HG02840 (cell line): ENCODE data around the gene BPIFB1.

Experiments used
- ATAC-seq: cut with Tn5 transposase; IDR thresholded peaks from one replicate; pipeline ENCODE4 v1.9.1; 2021; ENCODE audit warnings: mild to moderate bottlenecking, moderate library complexity, moderate number of reproducible peaks; ENCODE audit not compliant: unreplicated experiment, low FRiP score

The BPIFB1 gene, protein sequence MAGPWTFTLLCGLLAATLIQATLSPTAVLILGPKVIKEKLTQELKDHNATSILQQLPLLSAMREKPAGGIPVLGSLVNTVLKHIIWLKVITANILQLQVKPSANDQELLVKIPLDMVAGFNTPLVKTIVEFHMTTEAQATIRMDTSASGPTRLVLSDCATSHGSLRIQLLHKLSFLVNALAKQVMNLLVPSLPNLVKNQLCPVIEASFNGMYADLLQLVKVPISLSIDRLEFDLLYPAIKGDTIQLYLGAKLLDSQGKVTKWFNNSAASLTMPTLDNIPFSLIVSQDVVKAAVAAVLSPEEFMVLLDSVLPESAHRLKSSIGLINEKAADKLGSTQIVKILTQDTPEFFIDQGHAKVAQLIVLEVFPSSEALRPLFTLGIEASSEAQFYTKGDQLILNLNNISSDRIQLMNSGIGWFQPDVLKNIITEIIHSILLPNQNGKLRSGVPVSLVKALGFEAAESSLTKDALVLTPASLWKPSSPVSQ

DNA sequence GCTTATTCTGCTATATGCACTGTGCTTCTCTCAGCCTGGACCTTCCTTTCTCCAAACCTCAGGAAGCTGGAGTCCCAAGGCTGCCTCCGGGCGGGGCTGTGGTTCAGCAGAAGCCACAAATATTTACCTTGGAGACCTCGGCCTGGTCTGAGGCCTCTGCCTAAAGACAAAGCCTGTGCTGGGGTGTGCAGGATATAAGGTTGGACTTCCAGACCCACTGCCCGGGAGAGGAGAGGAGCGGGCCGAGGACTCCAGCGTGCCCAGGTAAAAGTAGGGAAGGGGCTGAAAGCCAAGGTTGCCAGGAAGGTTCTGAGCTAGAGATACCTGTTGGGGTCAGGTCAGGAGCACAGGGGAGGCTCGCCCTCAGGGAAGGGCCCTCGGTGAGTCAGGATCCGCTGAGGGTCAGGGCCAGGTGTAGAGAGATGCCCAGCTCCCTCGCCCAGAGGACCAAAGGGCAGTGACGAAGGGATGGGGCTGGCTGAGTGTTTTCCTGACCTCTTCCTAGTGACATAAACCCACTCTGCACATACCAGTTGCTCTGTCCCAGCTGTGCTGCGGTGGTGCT, at the start of gene BPIFB1:
BPIFB1 (plus strand) TSS at position 224 of the 565 bp plus-strand sequence. CDS start 2,860 bp downstream, outside the sequence.
- ATAC-seq = no peak

DNA sequence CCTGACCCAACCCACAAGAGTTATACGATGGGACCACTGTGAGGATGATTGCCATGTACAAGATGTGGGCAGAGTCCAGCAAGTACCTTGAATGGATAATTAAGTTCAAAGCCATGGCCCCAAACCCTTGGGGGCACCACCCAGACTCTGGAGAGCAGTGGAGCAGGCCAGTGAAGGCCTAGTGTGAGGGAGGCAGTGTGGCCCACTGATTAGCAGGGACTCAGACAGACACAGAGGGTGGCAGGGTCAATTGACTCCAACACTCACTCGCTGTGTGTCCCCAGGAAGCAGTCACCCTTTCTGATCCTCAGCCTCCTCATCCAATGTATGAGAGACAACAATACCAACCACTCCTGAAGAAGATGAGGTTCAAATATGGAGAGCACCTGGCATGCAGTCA, 49.0 kb upstream of the BPIFB1 start:
- ATAC-seq = no peak

DNA sequence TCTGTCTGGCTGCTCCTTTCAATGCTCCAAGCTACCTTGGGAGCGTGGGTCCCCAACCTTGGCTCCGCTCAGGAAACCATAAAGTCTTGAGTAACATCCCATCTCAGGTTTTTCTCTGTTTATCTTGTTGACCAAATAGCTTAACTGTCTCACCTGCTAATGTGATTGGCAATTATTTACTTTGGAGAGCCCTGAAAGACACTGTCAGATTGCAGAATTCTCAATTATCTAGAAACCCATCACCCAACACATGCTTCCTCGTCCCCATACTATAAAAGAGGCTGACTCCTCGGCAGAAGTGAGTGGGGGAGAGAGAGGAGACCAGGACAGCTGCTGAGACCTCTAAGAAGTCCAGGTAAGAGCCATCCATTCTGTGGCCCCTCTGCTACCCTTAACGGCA, 47.3 kb upstream of the BPIFB1 start, which contains the start of gene BPIFA1:
BPIFA1 (plus strand) TSS at position 301 of the 400 bp plus-strand sequence. CDS start 1,716 bp downstream, outside the sequence.
- ATAC-seq = no peak

DNA sequence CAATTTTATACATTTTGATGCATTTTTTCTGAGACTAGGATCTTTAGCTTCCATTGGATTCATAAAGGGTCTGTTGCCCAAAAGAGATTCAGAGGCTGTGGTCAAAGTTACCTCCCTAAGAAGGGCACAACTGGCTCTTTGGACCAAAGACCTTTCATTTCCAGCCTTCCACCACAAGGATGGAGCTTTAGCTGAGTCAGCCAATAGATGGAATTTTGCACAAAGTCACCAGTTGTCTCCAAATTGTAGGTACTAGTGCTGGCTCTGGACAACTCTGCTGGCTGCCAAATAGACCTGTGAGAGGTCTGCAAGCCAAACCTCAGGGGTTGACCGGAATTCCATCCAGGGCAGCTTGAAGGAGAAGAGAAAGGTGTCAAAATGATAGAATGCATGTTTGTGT, 46.7 kb upstream of the BPIFB1 start:
- no peak for ATAC-seq

DNA sequence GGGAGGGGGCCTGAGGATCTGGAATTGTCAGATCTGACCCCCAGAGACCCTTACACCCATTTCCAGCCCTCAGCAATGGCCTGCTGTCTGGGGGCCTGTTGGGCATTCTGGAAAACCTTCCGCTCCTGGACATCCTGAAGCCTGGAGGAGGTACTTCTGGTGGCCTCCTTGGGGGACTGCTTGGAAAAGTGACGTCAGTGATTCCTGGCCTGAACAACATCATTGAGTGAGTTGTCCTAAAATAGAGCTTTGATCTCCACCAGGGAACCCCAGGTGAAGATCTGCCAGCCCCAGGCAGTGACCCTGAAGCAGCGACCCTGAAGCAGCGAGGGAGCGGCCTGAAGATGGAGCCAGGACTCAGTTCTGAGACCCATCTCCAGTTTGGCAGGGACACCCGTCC, 45.0 kb upstream of the BPIFB1 start:
- ATAC-seq = no peak

DNA sequence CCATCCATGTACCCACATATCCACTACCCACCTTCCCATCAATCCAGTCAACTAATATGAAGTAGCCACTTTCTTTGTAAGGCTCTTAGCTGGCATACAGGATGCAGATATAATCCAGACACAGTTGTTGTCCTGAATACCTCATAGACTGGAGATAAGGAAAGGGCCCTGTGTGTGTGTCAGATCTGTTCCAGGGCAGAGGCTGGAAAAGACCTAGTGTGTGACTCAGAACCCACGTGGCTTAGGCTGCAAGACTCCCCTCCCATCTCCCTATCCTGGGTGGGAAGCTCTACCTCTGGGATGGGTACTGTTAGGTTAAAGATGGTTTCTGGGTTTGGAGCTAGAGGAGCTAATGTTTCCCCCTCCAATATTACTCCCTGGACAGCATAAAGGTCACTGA, 43.6 kb upstream of the BPIFB1 start:
- ATAC-seq = no peak

DNA sequence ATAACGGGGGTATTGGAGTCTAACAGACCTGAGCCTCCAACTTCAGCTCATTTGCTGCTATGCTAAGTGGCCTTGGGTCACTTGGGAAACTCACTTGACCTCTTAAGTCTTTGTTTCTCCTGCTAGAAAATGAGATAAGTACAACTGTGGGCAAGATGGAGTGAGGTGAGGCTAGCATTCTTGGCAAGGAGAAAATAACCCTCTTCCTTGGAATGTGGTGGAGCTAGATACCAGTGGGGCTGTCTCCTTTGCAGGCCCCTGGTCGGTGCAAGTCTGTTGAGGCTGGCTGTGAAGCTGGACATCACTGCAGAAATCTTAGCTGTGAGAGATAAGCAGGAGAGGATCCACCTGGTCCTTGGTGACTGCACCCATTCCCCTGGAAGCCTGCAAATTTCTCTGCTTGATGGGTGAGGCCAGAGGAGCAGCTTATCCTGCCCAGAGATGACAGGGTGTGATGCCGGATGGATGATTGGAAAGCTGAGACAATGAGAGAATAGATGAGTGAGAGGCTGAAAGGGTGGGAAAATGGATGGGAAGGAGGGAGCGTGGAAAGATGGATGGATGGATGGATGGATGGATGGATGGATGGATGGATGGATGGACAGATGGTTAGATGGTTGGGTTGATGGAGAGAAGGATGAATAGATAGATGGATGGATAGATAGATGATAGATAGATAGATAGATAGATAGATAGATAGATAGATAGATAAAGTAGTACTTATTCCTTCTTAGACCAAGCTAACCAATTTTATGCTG, 42.9 kb upstream of the BPIFB1 start:
- no peak for ATAC-seq

DNA sequence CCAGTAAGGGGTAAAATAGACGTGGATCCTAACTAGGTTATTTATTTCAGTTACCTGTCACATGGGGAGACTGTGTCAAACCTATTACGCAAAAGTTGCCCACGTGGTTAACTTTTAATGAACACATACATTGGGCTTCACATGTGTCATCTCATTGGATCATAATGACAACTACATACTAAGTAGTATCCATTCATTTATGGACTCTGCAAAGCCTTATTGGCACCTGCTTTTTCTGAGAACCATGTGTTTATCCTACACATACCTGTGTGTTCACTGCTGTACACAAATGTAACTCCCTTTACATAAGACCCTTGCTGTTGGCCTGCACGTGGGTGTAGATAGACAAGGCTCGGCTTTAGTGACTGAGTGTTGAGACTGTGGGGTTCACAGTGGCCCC, 42.1 kb upstream of the BPIFB1 start:
- ATAC-seq = no peak

DNA sequence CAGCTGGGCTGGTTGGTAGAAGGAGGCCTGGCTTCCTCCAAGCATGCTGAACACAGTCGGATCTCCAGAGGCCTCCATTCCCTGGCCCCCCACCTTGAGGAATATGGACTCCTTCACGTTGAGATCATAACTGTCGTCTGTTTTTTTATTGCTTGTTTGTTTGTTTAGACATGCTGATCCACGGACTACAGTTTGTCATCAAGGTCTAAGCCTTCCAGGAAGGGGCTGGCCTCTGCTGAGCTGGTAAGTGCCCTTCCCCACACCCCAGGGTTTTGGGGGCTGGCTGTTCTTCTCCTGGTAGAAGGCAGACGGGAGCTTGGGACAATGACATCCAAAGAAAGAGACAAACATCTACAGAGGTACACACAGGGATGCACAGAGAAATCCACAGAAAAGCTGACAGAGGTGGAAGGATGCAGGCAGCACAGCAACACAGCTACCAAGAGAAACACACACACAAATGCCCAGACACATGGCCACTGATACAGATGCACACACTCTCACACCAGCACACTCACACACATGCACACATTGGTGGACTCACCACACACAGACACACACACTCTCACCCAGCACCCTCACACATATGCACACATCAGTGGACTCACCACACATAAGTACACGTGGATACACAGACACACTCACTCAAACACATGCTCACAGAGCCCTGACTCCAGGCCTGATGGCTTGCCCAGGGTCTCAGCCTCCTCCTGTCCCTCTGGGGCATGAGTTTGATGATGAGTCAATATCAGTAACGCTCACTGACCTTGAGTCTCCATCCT, 40.5 kb upstream of the BPIFB1 start:
- ATAC-seq = no peak

DNA sequence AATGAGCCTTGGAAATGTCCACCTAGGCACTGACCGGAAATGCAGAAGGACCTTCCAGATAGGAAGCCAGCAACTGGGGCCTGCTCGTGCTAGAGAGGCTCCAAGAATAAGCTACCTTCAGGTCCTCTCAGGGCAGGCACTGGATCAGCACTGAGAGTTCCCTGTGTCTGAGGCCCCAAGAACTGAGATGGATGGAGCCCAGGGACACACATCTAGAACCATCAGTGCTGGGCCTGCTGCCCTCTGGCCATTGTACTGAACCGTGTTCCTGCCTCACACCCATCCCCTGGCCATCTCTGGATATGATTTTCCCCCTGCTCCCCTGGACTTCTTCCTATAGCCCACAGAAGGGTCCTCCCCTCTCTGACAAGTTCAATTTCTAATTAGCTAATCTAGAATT, 36.9 kb upstream of the BPIFB1 start:
- ATAC-seq = no peak

DNA sequence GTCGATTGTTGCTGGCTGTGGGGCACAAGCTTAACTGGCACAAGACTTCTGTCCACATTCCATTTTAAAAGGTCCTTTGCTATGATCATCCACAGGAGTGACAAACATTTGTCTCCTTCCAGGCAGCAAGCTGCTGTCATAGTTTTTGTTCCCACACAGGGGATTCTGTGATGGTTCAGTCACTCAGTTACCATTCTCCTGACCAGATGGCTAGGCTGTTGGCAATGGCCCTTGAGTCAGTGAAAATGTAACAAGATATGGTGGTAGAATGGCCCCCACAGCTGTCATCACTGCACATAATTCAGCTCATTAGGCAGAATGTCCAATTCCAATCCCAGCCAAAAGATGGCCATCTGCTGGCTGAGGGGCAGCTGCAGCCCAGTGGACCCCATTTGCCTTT, 33.6 kb upstream of the BPIFB1 start:
- ATAC-seq = no peak

DNA sequence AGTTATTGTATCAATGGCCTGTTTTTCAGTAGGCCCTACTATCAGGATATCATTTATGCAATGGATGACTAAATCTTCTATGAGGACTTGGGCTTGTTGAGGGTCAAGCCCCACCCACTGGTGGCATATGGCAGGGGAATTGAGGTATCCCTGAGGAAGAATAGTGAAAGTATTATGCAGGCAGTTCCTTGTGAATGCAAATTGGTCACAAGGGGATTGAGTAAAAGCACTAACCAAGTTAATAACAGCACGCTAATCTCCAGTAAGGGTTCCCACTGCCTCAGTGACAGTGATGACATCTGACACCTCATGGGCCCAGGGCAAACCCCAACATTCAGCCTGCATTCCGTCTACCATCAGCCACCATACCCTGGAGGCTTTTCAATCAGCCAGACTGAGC, 32.3 kb upstream of the BPIFB1 start:
- no peak for ATAC-seq

DNA sequence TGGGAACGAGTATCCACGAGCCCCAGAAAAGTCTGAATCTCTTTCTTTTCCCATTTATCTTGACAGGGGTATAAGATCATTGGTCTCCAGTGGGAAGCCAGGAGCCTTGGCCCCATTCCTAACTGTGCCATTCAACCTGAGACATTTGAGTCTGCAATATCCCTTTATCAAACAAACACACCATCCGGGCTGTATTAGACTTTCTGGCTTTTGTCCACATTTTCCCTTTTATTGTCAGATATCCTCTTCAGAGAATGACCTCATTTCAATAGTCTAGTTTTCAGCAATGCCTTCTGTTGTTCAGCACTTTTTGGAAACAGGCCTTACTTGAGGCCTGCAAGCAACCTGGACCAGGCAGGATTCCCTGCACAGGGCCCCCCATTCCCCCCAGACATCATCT, 31.5 kb upstream of the BPIFB1 start:
- ATAC-seq = no peak

DNA sequence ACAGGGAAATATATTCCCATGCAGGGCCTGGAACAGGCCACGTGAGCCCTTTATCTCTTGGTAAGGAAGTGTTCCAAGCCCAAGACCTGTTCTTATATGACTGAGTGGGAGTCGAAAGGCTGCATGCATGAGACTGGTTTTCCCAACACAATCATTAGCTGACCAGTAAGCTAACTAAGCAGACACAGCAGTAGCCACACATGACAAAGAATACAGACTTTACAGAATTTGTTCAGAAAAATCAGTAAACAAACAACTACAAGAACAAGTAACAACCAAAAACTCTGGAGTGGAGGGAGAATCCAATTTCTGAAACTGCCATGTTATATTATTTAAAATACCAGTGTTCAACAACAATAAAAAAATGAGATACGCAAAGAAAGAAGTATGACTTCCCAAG, 30.6 kb upstream of the BPIFB1 start:
- ATAC-seq = no peak

DNA sequence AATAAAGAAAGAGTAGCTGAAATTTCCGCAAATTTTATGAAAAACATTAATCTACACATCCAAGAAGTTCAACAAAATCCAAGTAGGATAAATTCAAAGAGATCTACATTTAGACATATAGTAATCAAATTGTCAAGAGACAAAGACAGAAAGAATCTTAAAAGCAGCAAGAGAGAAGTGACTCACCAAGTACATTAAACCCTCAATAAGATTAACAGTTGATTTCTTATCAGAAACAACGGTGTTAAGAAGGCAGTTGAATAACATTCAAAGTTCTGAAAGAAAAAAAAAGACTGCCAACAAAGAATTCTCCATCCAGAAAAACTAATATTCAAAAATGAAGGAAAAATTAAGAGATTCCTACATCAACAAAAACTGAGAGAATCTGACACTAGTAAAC, 28.0 kb upstream of the BPIFB1 start:
- no peak for ATAC-seq

DNA sequence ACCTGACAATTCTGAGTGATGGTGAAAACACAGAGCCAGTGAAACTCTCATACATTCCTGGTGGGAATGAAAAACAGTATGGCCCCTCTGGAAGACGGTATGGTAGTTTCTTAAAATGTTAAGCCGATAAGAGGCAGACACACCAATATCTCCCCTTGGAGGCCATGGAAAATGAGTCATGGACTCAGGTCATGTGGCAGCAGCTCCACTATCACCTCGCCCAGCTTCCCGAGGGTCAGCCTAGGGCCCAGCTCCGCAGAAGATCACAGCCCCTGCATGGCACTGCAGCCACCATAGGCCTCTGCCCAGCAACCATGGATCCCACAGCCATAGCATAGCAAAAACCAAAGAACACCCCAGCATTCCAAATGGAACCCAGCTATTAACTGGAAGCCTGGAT, 25.8 kb upstream of the BPIFB1 start:
- ATAC-seq = no peak

DNA sequence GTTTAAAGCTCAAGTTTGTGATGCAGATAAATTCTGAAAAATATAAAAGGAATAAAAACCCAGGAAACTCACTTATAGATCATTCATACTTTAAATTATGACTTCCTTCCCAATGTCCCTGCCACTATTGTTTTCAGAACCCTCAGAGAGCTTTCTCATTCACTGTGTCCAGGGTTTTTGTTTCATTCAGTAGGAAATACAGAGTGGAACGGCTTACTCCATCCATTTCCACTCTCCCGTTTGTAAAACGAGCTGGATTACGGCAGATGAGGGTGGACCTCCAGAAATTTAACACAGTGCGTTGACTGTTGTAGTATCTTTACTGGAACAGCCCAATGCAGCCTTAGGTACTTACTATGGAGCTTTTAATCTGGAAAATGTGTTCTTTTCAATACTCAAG, 23.6 kb upstream of the BPIFB1 start:
- no peak for ATAC-seq

DNA sequence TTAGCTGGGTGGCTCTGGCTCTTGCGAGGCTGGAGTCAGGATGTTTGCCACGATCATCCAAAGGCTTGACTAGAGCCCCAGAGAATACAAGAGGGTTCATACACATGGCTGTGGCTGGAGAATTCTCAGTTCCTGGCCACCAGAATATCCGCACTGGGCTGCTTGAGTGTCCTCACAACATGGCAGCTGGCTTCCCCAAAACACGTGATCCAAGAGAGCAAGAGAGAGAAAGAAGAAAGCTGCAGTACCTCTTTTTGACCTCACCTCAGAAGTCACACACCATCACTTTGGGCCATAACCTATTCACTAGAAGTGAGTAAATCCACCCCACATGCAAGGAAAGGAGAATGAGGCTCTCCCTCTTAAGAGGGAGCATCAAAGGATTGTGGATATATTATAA, 21.5 kb upstream of the BPIFB1 start:
- no peak for ATAC-seq

DNA sequence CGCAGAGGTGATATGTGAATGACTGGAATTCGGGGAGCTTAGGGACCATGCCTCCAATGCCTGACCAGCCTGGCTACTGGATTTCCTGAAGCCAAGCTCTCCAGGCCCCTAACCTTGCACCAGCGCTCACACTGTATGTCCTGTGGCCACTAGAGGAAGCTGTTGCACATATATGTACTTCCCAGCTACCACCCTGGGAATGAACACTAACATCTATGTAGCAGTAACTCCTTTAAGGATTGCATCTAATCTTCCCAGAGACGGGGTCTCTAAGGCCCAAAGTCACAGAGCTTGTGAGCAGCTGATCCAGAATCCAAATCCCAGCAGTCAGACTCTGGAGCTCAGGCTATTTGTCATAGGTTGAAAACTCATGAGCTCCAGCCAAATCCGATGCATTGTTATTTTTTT, 20.4 kb upstream of the BPIFB1 start:
- ATAC-seq = no peak

DNA sequence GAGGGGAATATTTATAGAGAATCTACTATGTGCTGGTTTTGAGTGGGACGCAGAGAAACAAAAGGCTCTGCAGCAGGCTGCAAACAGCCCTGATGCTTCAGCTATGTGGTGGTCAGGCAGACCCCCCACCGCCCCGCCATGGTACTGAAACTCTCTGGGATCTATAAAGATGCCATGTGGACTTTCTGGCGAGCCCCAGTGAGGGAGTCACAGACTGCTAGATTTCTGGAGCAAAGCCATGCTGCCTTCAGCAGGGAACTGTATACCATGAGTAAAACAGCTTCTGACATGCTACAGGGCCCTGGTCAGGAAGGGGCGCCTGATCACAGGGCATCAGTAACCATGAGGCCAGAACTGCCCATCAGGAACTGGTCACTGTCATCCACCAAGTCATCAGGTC, 19.2 kb upstream of the BPIFB1 start:
- no peak for ATAC-seq

DNA sequence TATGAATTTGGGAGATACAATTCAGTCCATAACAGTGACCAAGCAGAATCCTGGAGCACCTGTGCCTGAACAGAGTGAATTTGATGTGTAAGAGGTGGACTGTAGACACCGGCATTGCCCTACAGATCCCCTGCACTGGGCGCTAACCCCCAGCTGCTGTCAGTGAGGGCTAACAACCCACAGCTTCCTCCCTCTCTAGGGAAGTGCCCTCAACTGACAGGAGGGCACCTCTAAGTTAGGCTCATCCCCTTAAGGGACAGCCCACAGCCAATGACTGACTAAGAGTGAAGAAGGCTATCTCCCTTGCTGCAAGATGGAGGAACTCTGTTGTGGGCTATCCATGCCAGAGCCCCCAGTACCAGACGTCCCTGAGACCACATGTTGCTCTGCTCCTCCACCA, 15.3 kb upstream of the BPIFB1 start:
- no peak for ATAC-seq
